HepG2 (cell line): ENCODE data around the gene VAPA. TPM values are rescaled to one million over a fixed set of nuclear protein-coding genes. Genes with fewer than 3 reads are reported as not detected.
A peak's percentile ranks its signal among the peaks of the same experiment; 100 is the strongest.

Experiments used
- ADNP ChIP-seq: sonication (generic); formaldehyde crosslinking; IDR thresholded peaks from 2 replicates; pipeline ENCODE4 v1.4.0; 2020; ENCODE audit warnings: missing genetic modification reagents
- ATF7-NPFF ChIP-seq: sonication (generic); formaldehyde crosslinking; IDR thresholded peaks from 2 replicates; pipeline ENCODE4 v1.8.1; 2023; ENCODE audit warnings: mild to moderate bottlenecking, low read depth, missing genetic modification reagents, moderate library complexity
- CBFB ChIP-seq: sonication (generic); formaldehyde crosslinking; IDR thresholded peaks from 2 replicates; pipeline ENCODE4 v1.4.0; 2020; ENCODE audit warnings: missing genetic modification reagents
- EED ChIP-seq: sonication (generic); formaldehyde crosslinking; IDR thresholded peaks from 2 replicates; pipeline ENCODE4 v1.5.0; 2020; ENCODE audit warnings: mild to moderate bottlenecking, missing genetic modification reagents
- FOXK1 ChIP-seq: sonication (generic); formaldehyde crosslinking; IDR thresholded peaks from 2 replicates; pipeline ENCODE4 v1.4.0; 2020; ENCODE audit warnings: low read depth, missing genetic modification reagents, borderline replicate concordance
- GABPB1 ChIP-seq: IDR thresholded peaks from 2 replicates; pipeline ENCODE4 v1.6.1; 2016; ENCODE audit warnings: mild to moderate bottlenecking, missing genetic modification reagents, moderate library complexity, missing compliant biosample characterization
- HDAC1 ChIP-seq: sonication (generic); formaldehyde crosslinking; IDR thresholded peaks from 2 replicates; pipeline ENCODE4 v1.5.1; 2020; ENCODE audit warnings: mild to moderate bottlenecking, missing genetic modification reagents
- JUND ChIP-seq: sonication (generic); formaldehyde crosslinking; IDR thresholded peaks from 2 replicates; pipeline ENCODE4 v1.8.0; 2022; ENCODE audit warnings: mild to moderate bottlenecking, missing genetic modification reagents
- MED1 ChIP-seq: sonication (generic); formaldehyde crosslinking; IDR thresholded peaks from 2 replicates; pipeline ENCODE4 v1.4.0; 2020; ENCODE audit warnings: missing genetic modification reagents
- MXI1 ChIP-seq: IDR thresholded peaks from 3 replicates; pipeline ENCODE4 v1.6.1; 2012; ENCODE audit warnings: low read depth, low read length, inconsistent platforms, borderline replicate concordance
- RAD21 ChIP-seq: fragments of 450-650 bp; formaldehyde crosslinking; IDR thresholded peaks from 2 replicates; pipeline ENCODE4 v1.5.0; 2020; ENCODE audit warnings: mild to moderate bottlenecking
- RARA ChIP-seq: IDR thresholded peaks from 2 replicates; pipeline ENCODE4 v1.6.1; 2016; ENCODE audit warnings: missing genetic modification reagents, missing compliant biosample characterization
- RBFOX2 ChIP-seq: fragments of 200-400 bp; formaldehyde crosslinking; IDR thresholded peaks from 2 replicates; pipeline ENCODE4 v1.6.1; 2017; ENCODE audit warnings: low read depth, mild to moderate bottlenecking, low read length
- SATB2 ChIP-seq: sonication (generic); formaldehyde crosslinking; IDR thresholded peaks from 2 replicates; pipeline ENCODE4 v1.5.0; 2020; ENCODE audit warnings: missing genetic modification reagents
- SUZ12 ChIP-seq: fragments of 150-350 bp; IDR thresholded peaks from 2 replicates; pipeline ENCODE4 v1.6.1; 2014; ENCODE audit warnings: low read depth, low read length
- TGIF2 ChIP-seq: IDR thresholded peaks from 2 replicates; pipeline ENCODE4 v1.6.1; 2016; ENCODE audit warnings: control low read depth, missing compliant biosample characterization
- TRIM24 ChIP-seq: sonication (generic); formaldehyde crosslinking; IDR thresholded peaks from 2 replicates; pipeline ENCODE4 v1.8.0; 2022; ENCODE audit warnings: mild to moderate bottlenecking, missing genetic modification reagents
- ZBTB20 ChIP-seq: sonication (generic); formaldehyde crosslinking; IDR thresholded peaks from 2 replicates; pipeline ENCODE4 v1.8.1; 2023; ENCODE audit warnings: missing genetic modification reagents, low read depth, mild to moderate bottlenecking, borderline replicate concordance
- ZBTB7B ChIP-seq: sonication (generic); formaldehyde crosslinking; IDR thresholded peaks from 2 replicates; pipeline ENCODE4 v1.4.0; 2020; ENCODE audit warnings: missing genetic modification reagents
- ZFYVE20 ChIP-seq: sonication (generic); formaldehyde crosslinking; IDR thresholded peaks from 2 replicates; pipeline ENCODE4 v1.8.0; 2023; ENCODE audit warnings: low read depth, mild to moderate bottlenecking, moderate library complexity, missing genetic modification reagents, borderline replicate concordance
- ZMAT3 ChIP-seq: sonication (generic); formaldehyde crosslinking; conservative IDR thresholded peaks from 2 replicates; pipeline ENCODE4 v1.7.0; 2021; ENCODE audit warnings: missing genetic modification reagents
- ZNF124 ChIP-seq: sonication (generic); formaldehyde crosslinking; IDR thresholded peaks from 2 replicates; pipeline ENCODE4 v1.4.0; 2020; ENCODE audit warnings: missing genetic modification reagents
- ZNF24 ChIP-seq: fragments of 450-650 bp; IDR thresholded peaks from 2 replicates; pipeline ENCODE4 v1.6.1; 2017; ENCODE audit warnings: antibody characterized with exemption, mild to moderate bottlenecking
- ZNF30 ChIP-seq: sonication (generic); formaldehyde crosslinking; IDR thresholded peaks from 2 replicates; pipeline ENCODE4 v1.5.0; 2020; ENCODE audit warnings: mild to moderate bottlenecking, missing genetic modification reagents
- ZNF720 ChIP-seq: sonication (generic); formaldehyde crosslinking; IDR thresholded peaks from 2 replicates; pipeline ENCODE4 v1.4.0; 2020; ENCODE audit warnings: missing genetic modification reagents
- ZNF776 ChIP-seq: sonication (generic); formaldehyde crosslinking; IDR thresholded peaks from 2 replicates; pipeline ENCODE4 v1.4.0; 2020; ENCODE audit warnings: mild to moderate bottlenecking, missing genetic modification reagents
- polyA plus RNA-seq, 8 experiments: library from polyadenylated mRNA; depleted of rRNA in 3 of 8; stranded (reverse) in 7 of 8; unstranded in 1 of 8; fragments of >200 nt; fragmentation: Illumina TruSeq in 4 of 8; extraction: Trizol in 4 of 8; gene quantifications; 2 replicates each; pipeline versions ENCODE4 v1.2.1 to v1.2.3, GENCODE V29; 2011 to 2016; ENCODE audit warnings: low read depth in 4 of 8, missing spikeins in 1 of 8, mixed read lengths in 1 of 8; ENCODE audit not compliant: insufficient read depth in 1 of 8
- total RNA-seq, 5 experiments: library from RNA; depleted of rRNA; stranded (reverse); fragments of >200 nt; fragmentation: Illumina TruSeq; extraction: Trizol; gene quantifications; 2 replicates each; pipeline ENCODE4 v1.2.3, GENCODE V29; 2016; ENCODE audit warnings: low read depth in 1 of 5
- TF ChIP-seq, protein P1 (sequence below): sonication (generic); formaldehyde crosslinking; IDR thresholded peaks from 2 replicates; pipeline ENCODE4 v1.5.1; 2020; ENCODE audit warnings: mild to moderate bottlenecking, moderate library complexity, missing genetic modification reagents
- TF ChIP-seq, protein P2 (sequence below): sonication (generic); formaldehyde crosslinking; IDR thresholded peaks from 2 replicates; pipeline ENCODE4 v1.4.0; 2020; ENCODE audit warnings: missing genetic modification reagents, borderline replicate concordance

Gene VAPA
- total and polyA plus RNA-seq, 2 of the 13 experiments (the other 11 are each of a cell fraction or from before 2014, with no cell fraction given), result 167 to 294 TPM

DNA sequence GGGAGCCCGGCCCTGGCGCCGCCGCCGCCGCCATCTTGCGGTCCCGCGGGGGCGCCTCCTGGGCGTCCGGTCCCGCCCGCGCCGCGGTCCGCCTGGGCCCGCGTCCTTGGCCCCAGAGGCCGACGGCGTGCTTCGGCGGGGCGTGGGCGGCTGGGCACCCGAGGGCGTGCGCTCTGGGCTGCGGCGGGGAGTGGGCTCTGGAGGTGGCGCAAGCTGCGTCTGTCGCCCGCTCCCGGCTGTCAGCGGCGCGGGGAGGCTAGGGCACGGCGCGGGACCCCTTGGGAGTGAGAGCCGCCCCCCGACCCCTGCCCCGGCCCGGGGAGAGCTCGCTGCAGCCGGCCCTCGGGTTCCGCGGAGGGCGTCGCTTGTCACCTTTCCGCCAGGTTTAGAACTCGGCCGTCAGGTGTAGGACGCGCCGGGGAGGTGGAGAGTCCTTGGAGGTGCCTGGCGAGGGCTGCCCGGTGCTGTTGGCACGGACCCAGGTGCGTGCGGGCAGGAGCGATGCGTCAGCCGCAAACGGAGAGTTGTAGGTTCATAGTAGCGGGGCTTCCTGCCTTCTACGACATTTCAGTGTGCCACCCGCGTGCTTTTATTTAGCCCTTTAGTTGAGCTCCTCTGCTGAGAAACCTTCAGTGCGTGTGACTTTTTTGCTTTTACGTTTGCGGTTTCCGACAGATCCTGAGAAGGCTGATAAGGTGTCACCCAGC is 921 bp downstream of the VAPA start (continued):
- TF ChIP-seq, protein P1, sequence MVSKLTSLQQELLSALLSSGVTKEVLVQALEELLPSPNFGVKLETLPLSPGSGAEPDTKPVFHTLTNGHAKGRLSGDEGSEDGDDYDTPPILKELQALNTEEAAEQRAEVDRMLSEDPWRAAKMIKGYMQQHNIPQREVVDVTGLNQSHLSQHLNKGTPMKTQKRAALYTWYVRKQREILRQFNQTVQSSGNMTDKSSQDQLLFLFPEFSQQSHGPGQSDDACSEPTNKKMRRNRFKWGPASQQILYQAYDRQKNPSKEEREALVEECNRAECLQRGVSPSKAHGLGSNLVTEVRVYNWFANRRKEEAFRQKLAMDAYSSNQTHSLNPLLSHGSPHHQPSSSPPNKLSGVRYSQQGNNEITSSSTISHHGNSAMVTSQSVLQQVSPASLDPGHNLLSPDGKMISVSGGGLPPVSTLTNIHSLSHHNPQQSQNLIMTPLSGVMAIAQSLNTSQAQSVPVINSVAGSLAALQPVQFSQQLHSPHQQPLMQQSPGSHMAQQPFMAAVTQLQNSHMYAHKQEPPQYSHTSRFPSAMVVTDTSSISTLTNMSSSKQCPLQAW (CRISPR knock-in tag), result 0 out of 2 replicates have a peak, but pooled peaks have one; percentile 36
- TF ChIP-seq TRIM24 (CRISPR knock-in tag), result no peak
- peak; percentile 72; the same call in 1 of the 2 replicates for TF ChIP-seq ZFYVE20
- TF ChIP-seq ZNF30, result no peak
- TF ChIP-seq, protein P2, sequence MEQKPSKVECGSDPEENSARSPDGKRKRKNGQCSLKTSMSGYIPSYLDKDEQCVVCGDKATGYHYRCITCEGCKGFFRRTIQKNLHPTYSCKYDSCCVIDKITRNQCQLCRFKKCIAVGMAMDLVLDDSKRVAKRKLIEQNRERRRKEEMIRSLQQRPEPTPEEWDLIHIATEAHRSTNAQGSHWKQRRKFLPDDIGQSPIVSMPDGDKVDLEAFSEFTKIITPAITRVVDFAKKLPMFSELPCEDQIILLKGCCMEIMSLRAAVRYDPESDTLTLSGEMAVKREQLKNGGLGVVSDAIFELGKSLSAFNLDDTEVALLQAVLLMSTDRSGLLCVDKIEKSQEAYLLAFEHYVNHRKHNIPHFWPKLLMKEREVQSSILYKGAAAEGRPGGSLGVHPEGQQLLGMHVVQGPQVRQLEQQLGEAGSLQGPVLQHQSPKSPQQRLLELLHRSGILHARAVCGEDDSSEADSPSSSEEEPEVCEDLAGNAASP (CRISPR knock-in tag), result no peak
- 0 out of 2 replicates have a peak, but pooled peaks have one; percentile 37 for TF ChIP-seq GABPB1 (CRISPR knock-in tag)
- TF ChIP-seq RARA (CRISPR knock-in tag), result 0 out of 2 replicates have a peak, but pooled peaks have one; percentile 27
- TF ChIP-seq ZNF24, result no peak
- TF ChIP-seq ADNP (CRISPR knock-in tag), result no peak
- TF ChIP-seq ZBTB20, result no peak
- peak; percentile 39; the same call in 1 of the 3 replicates for TF ChIP-seq MXI1
- no peak; the same call in 1 of the 2 replicates for TF ChIP-seq RBFOX2
- no peak for TF ChIP-seq SUZ12
- 0 out of 2 replicates have a peak, but pooled peaks have one; percentile 0 for TF ChIP-seq ZNF776 (CRISPR knock-in tag)
- 0 out of 2 replicates have a peak, but pooled peaks have one; percentile 18 for TF ChIP-seq CBFB (CRISPR knock-in tag)
- TF ChIP-seq EED (CRISPR knock-in tag), result no peak
- no peak for TF ChIP-seq FOXK1 (CRISPR knock-in tag)
- no peak for TF ChIP-seq ZNF124
- no peak for TF ChIP-seq SATB2
- TF ChIP-seq JUND, result no peak
- TF ChIP-seq TGIF2, result 0 out of 2 replicates have a peak, but pooled peaks have one; percentile 41
- 0 out of 2 replicates have a peak, but pooled peaks have one; percentile 24 for TF ChIP-seq ZBTB7B (CRISPR knock-in tag)
- TF ChIP-seq ZMAT3, result 0 out of 2 replicates have a peak, but pooled peaks have one; percentile 16
- peak; percentile 39; the same call in 1 of the 2 replicates for TF ChIP-seq HDAC1
- no peak for TF ChIP-seq ZNF720 (CRISPR knock-in tag)
- TF ChIP-seq RAD21 (CRISPR knock-in tag), result peak; percentile 46
- 0 out of 2 replicates have a peak, but pooled peaks have one; percentile 35 for TF ChIP-seq ATF7-NPFF
- TF ChIP-seq MED1, result 0 out of 2 replicates have a peak, but pooled peaks have one; percentile 12
- TF ChIP-seq, all 625 proteins: peak for 55
